Caco-2 (cell line): ENCODE results near the gene TAF4B. TPM values are rescaled to one million over a fixed set of nuclear protein-coding genes. Genes with fewer than 3 reads are reported as not detected.

Experiments used
- Bru-seq: library from RNA; stranded (reverse); fragments of 400-500 nt; gene quantifications from one replicate; lab custom pipeline; 2021; lab: Mats Ljungman, UMichigan
- BruChase-seq, 2 experiments: library from RNA; stranded (reverse); fragments of 400-500 nt; gene quantifications; one replicate each; lab custom pipeline; 2021; lab: Mats Ljungman, UMichigan
- BruUV-seq: library from RNA; stranded (reverse); fragments of 400-500 nt; replicated peaks from 2 replicates; lab custom pipeline; 2021; lab: Mats Ljungman, UMichigan
- CTCF ChIA-PET: fragments of 300-600 bp; sonication (Branson Sonifier 250); formaldehyde crosslinking; loops from one replicate; lab custom pipeline; 2022; ENCODE audit warnings: antibody characterized with exemption; lab: Charles Lee
- POLR2A ChIA-PET: fragments of 300-600 bp; sonication (Branson Sonifier 250); formaldehyde crosslinking; loops from one replicate; lab custom pipeline; 2022; ENCODE audit warnings: antibody characterized with exemption; lab: Charles Lee
- DNase-seq, 2 experiments: peaks; one replicate each; pipeline versions ENCODE4 v3.0.0 to v3.0.0-alpha.2; 2020 to 2022
- H3K27me3 ChIP-seq: replicated peaks from 2 replicates; pipeline ENCODE4 v1.6.0; 2011; ENCODE audit warnings: low read length; ENCODE audit not compliant: control insufficient read depth, insufficient read depth
- H3K36me3 ChIP-seq: 2 replicates; pipeline ENCODE4 v1.5.1; 2011; ENCODE audit warnings: low read length; ENCODE audit not compliant: control insufficient read depth, insufficient read depth
- H3K4me1 ChIP-seq: fragments of 250-450 bp; sonication (Bioruptor Pico); 2 replicates; pipeline ENCODE4 v1.5.1; 2020; ENCODE audit warnings: mild to moderate bottlenecking
- H3K4me3 ChIP-seq: 2 replicates; pipeline ENCODE4 v1.5.1; 2011; ENCODE audit warnings: low read depth, mild to moderate bottlenecking, control low read depth, low read length
- H3K9me3 ChIP-seq: fragments of 250-450 bp; sonication (Bioruptor Pico); 2 replicates; pipeline ENCODE4 v1.5.1; 2020; ENCODE audit warnings: mild to moderate bottlenecking, moderate library complexity
- H3K27ac Mint-ChIP-seq: one replicate; pipeline ENCODE4 v1.8.0; 2022; ENCODE audit warnings: mixed read lengths; ENCODE audit not compliant: unreplicated experiment
- H3K27me3 Mint-ChIP-seq: one replicate; pipeline ENCODE4 v1.8.0; 2022; ENCODE audit warnings: mixed read lengths; ENCODE audit not compliant: insufficient read depth, unreplicated experiment
- H3K36me3 Mint-ChIP-seq: one replicate; pipeline ENCODE4 v1.8.0; 2022; ENCODE audit warnings: mild to moderate bottlenecking, mixed read lengths; ENCODE audit not compliant: insufficient read depth, unreplicated experiment
- H3K4me1 Mint-ChIP-seq: one replicate; pipeline ENCODE4 v1.8.0; 2022; ENCODE audit warnings: low read depth, mixed read lengths; ENCODE audit not compliant: unreplicated experiment
- H3K4me3 Mint-ChIP-seq: one replicate; pipeline ENCODE4 v1.8.0; 2022; ENCODE audit warnings: mild to moderate bottlenecking, moderate library complexity, mixed read lengths; ENCODE audit not compliant: unreplicated experiment
- H3K9me3 Mint-ChIP-seq: one replicate; pipeline ENCODE4 v1.8.0; 2022; ENCODE audit warnings: mixed read lengths; ENCODE audit not compliant: unreplicated experiment
- intact Hi-C: fragments of 100-400 bp; cut with micrococcal nuclease; formaldehyde crosslinking; loops from one replicate; pipeline ENCODE4 v1.10.0; 2022; ENCODE audit not compliant: unreplicated experiment
- long read RNA-seq: library from polyadenylated mRNA; stranded (forward); transcript quantifications from one replicate; pipeline ENCODE4 v2.0.0, GENCODE V29; 2022
- total RNA-seq: library from RNA; stranded (reverse); gene quantifications from 2 replicates; pipeline ENCODE4 v1.2.3, GENCODE V29; 2022
- TF ChIP-seq, protein P1 (sequence below), 2 experiments: fragments of 200-600 bp in 1 of 2; IDR thresholded peaks; 1 replicate in 1 of 2; 2 replicates in 1 of 2; pipeline versions ENCODE4 v1.5.1 to v1.8.0; 2011 to 2022; ENCODE audit warnings: antibody characterized with exemption in 1 of 2, control low read depth in 1 of 2, inconsistent platforms in 1 of 2, low read depth in 1 of 2, low read length in 1 of 2, mild to moderate bottlenecking in 1 of 2, moderate library complexity in 1 of 2; ENCODE audit not compliant: insufficient read depth in 1 of 2, severe bottlenecking in 1 of 2, unreplicated experiment in 1 of 2

The TAF4B gene, protein sequence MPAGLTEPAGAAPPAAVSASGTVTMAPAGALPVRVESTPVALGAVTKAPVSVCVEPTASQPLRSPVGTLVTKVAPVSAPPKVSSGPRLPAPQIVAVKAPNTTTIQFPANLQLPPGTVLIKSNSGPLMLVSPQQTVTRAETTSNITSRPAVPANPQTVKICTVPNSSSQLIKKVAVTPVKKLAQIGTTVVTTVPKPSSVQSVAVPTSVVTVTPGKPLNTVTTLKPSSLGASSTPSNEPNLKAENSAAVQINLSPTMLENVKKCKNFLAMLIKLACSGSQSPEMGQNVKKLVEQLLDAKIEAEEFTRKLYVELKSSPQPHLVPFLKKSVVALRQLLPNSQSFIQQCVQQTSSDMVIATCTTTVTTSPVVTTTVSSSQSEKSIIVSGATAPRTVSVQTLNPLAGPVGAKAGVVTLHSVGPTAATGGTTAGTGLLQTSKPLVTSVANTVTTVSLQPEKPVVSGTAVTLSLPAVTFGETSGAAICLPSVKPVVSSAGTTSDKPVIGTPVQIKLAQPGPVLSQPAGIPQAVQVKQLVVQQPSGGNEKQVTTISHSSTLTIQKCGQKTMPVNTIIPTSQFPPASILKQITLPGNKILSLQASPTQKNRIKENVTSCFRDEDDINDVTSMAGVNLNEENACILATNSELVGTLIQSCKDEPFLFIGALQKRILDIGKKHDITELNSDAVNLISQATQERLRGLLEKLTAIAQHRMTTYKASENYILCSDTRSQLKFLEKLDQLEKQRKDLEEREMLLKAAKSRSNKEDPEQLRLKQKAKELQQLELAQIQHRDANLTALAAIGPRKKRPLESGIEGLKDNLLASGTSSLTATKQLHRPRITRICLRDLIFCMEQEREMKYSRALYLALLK
- total RNA-seq = 2.5 and 2.6 TPM in 2 replicates
- Bru-seq, nascent RNA = percentile 49 among the genes with signal in this experiment
- BruChase-seq, experiment 1, labeled RNA remaining after a 2-hour chase = percentile 42 among the genes with signal in this experiment
- BruChase-seq, experiment 2, labeled RNA remaining after a 6-hour chase = percentile 41 among the genes with signal in this experiment
- long read RNA-seq, full-length matches to known transcripts = 4 of 4 reads
- long read RNA-seq, partial matches to known transcripts = 0 of 4 reads
- long read RNA-seq, other reads (novel, unspliced or antisense) = 0 of 4 reads

GRCh38 chr18:26226229-26227050, at the start of gene TAF4B:
TSS of gene TAF4B (plus strand) at chr18:26226445. CDS start at chr18:26226934, 489 bp downstream.
- Histone ChIP-seq H3K4me1 (no peaks in the 10 kb centered on the region), H3K36me3 (no peaks in the 10 kb centered on the region), H3K27me3 (no peaks in the 10 kb centered on the region), H3K9me3 (no peaks in the 10 kb centered on the region), H3K4me3 (peak within 1 kb of the TSS; percentile 81)
- peaks cover 4% of the 10 kb centered on the region for H3K27me3 Mint-ChIP-seq
- H3K36me3 Mint-ChIP-seq = no peaks in the 10 kb centered on the region
- BruUV-seq = no TSS peak
- CTCF ChIA-PET = no interaction called here
- H3K27ac Mint-ChIP-seq = peak within 1 kb of the TSS; percentile 62
- DNase-seq = peak; percentile 85 to 90
- POLR2A ChIA-PET = no interaction called here
- H3K4me1 Mint-ChIP-seq = no peaks in the 10 kb centered on the region
- intact Hi-C loops = no loop called here
- no peaks in the 10 kb centered on the region for H3K9me3 Mint-ChIP-seq
- TF ChIP-seq, protein P1, sequence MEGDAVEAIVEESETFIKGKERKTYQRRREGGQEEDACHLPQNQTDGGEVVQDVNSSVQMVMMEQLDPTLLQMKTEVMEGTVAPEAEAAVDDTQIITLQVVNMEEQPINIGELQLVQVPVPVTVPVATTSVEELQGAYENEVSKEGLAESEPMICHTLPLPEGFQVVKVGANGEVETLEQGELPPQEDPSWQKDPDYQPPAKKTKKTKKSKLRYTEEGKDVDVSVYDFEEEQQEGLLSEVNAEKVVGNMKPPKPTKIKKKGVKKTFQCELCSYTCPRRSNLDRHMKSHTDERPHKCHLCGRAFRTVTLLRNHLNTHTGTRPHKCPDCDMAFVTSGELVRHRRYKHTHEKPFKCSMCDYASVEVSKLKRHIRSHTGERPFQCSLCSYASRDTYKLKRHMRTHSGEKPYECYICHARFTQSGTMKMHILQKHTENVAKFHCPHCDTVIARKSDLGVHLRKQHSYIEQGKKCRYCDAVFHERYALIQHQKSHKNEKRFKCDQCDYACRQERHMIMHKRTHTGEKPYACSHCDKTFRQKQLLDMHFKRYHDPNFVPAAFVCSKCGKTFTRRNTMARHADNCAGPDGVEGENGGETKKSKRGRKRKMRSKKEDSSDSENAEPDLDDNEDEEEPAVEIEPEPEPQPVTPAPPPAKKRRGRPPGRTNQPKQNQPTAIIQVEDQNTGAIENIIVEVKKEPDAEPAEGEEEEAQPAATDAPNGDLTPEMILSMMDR (IDR thresholded peaks at IDR 0.05; ENCODE audit: insufficient read depth in 1 of 2, low read depth in 1 of 2, low read length in 1 of 2, severe bottlenecking in 1 of 2, unreplicated experiment in 1 of 2) = no peak
- H3K4me3 Mint-ChIP-seq = peak within 1 kb of the TSS; percentile 80

DNA sequence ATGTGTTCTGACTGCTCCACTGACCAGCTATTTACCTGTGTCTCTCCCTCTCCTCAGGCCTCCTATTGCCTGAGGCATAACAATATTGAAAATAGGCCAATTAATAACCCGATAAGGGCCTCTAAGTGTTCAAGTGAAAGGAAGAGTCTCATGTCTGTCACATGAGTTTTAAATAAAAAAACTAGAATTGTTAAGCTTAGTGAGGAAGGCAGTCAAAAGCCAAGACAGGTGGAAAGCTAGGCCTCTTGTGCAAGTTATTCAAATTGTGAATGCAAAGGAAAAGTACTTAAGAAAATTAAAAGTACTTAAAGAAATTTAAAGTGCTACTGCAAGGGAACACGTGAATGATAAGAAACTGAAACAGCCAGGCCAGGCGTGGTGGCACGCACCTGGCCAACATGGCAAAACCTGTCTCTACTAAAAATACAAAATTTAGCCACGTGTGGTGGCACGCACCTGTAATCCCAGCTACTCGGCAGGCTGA, 44.9 kb upstream of the TAF4B start:
- BruUV-seq = no TSS peak
- CTCF ChIA-PET = no interaction called here

More for the DNA sequence above, 44.9 kb upstream of the TAF4B start:
- no peaks in the 10 kb centered on the region for H3K36me3 ChIP-seq
- Mint-ChIP-seq H3K27ac (no peak overlapping the region), H3K9me3 (no peaks in the 10 kb centered on the region), H3K4me3 (no peak overlapping the region), H3K27me3 (no peaks in the 10 kb centered on the region), H3K36me3 (no peaks in the 10 kb centered on the region), H3K4me1 (no peaks in the 10 kb centered on the region)
- POLR2A ChIA-PET = interaction anchor here (0.5 kb wide), 1 partner anchor 14 kb away, joined by 4 read pairs; no protein-coding TSS in a partner anchor
- DNase-seq = no peak
- H3K9me3 ChIP-seq = no peaks in the 10 kb centered on the region
- H3K4me1 ChIP-seq = no peaks in the 10 kb centered on the region
- TF ChIP-seq, protein P1 (IDR thresholded peaks at IDR 0.05; ENCODE audit: insufficient read depth in 1 of 2, low read depth in 1 of 2, low read length in 1 of 2, severe bottlenecking in 1 of 2, unreplicated experiment in 1 of 2) = no peak
- no peaks in the 10 kb centered on the region for H3K27me3 ChIP-seq
- H3K4me3 ChIP-seq = no peak overlapping the region
- intact Hi-C loops = no loop called here
